GM19452 (cell line): Measurements from ENCODE around the gene DMXL2.
"Not testable (repeated sequence)": the region's sequence is repeated elsewhere in the genome, so short reads cannot be mapped to it uniquely, and the experiment has no call there.

Experiments
- ATAC-seq: cut with Tn5 transposase; IDR thresholded peaks from one replicate; pipeline ENCODE4 v1.9.1; 2021; ENCODE audit not compliant: unreplicated experiment

The DMXL2 gene

DNA sequence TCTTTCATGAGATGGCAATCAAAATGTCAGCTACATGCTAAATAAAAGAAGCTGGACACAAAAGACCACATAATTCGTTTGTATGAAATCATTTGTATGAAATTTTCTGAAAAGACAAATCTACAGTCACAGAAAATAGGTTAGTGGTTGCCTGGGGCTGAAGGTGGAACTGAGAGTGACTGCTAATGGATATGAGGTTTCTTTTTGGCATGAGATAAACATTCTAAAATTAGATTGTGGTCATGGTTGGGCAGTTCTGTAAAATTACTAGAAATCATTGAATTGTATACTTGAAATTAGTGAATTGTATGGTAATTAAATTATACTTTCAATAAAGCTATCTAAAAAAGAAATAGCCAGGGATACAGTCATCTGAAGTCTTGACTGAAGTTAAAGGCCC is 2.7 kb upstream of the DMXL2 start:
- ATAC-seq, result peak; percentile 38

DNA sequence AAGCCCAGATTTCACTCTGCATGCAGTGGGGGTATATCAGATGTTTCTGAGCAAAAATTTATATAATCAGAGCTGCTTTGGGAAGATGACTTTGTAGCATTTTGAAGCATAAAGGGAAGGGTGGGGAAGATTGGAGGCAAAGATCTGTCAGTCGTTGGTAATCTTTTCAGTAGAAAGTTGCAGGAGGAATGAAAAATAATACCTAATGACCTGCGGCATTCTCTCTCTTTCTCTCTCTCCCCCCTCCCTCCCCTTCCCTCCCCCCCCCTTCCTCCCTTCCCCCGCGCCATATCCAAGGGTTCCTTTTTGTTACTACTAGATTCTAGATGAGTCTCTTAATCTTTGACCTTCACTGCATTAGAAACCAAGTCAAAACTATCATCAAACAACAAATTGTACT is 1.5 kb upstream of the DMXL2 start:
- no peak for ATAC-seq

DNA sequence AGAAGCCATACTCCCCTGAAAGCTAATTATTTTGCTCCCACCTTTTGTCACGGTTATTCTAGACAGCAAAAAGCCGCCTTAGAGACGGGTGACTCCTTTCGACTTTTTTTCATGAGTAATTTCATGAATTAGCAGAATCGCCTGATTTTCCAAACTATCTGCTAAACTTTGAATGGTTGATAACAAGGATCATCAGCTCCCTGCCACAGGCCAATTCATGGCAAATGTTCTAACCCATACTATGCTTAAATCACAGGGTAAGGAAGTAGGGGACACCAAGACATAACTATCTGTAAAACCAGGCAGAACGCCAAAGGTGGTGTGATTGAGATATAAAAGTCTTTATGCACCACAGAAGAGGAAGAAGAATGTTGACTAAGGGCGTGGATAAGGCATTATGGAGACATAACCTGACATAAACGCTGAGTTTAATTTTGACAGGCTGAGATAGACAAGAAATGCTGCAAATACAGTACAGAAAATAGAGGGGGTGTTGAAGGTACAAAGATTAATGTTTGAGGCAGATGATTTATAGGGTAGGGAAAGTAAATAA is 891 bp upstream of the DMXL2 start:
- no peak for ATAC-seq

DNA sequence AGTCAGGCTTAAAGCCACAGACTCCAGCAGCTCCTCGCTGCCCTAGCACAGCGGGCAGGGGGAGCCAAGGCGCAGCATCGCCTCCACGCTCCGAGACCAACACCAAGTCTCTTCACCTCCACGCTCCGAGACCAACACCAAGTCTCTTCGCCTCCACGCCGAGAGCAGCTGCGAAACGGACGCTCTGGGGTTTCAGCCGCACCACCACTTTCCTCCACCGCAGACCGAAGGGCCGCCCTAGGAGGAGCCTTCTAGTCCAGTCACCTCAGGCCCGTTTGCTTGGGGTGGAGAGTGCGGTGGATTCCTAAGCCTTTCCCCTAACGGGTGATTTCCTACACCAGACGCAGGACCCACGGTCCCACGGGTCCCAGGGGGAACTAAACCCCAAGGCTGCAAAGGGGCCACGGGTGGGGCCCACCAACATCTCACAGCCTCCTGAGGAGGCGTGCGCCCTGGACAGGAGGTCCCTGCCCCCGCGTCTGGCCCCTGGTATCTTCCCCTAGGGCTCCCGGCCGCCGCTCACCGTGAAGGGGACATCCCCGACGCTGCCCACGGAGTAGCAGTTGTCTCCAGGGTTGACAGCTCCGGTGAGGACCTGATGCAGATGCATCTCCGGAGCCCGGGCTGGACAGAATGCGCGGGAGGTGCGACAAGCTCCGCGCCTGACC is 501 bp downstream of the DMXL2 start:
- peak; percentile 43 for ATAC-seq

DNA sequence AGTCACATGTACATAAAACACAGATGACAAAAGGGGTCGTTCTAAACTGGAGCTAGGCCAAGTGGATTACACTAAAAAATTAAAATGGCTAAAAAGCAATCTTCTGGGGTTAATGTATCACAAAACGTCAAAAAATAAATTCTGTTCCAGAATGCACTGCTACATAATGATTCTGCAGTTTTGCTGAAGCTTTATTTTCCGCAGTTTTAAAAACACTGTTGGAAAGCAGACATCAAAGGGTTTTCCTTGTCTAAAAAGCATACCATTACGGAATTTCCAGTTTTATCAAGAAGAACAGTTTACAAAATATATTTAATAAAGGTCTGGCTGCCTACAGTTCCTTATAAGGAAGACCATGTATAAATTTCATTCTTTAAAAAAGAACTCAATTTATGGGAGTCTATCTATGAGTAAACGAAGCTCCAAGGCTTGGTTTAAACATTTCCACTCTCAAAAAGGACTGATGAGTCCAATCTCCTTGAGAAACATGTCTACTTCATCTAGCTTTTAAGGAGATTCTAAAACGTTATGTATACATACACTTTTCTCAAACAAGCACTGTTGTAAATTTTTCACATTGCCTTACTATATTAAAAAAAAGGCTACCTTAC is 1.3 kb downstream of the DMXL2 start:
- ATAC-seq, result no peak

DNA sequence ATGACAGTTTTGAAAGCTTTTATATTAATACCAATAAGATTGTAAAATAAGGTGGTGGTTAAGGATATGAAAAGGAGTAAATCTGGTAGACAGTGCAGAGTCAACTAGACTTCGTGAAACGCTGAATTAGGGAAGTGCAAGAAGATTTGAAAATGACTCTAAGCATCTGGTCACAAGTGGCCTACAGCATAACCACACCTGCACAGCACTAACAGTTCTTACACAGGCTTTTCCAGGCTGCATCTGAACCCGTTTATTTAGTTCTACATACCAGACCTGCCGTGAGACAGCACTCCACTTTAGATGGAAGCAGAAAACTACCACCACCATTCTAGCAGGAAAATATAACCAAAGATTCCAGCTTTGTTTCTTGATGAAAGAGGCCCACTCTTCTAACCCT is 1.9 kb downstream of the DMXL2 start:
- ATAC-seq, result peak; percentile 28

DNA sequence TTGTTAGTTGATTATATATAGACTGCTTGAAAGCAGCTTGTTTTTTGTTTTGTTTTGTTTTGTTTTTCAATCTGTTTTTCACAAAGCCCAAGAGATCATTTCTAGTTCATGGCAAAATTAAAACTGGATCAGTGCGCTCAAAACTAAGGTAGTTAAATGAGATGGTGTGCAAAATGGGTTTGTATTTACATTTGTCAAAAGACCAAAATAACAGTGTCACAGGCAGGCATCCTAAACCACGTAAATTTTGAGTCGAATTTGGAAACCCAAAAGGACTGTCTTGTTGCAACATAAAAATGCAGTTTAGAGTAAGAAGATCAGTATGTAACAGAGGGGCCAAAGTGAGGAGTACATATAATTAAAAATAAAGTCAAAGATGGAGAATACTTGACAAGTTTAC is 2.4 kb downstream of the DMXL2 start:
- ATAC-seq, result no peak

DNA sequence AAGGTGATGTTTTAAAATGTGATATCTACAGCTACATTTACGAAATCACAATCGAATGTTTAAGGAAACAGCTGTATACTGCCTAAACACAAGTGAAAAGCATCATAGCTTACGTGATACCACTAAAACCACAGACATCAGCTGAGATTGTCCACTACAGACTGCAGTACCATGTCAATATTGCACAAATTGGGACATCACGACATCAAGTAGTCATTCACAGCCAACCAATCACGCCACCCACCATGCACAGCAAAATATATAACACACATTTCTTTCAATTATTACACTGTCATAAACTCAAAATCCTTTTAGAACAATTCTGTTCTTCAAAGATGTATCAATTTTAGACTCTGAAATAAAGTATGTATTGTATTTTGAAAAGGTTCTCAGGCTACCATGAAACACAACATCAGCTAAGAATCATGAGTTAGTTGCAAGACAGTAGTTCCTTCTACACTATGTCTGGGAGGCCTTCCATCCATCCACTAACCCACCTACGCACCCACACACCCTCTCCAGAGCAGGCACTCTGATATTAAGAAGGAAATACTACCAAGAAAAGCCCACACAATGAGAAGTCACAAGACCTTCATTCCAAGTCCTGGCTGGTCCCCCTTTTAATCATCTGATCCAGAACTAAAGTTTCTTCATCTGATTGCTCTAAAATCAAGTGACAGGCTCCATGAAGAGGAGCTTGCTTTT is 3.1 kb downstream of the DMXL2 start:
- ATAC-seq, result no peak

DNA sequence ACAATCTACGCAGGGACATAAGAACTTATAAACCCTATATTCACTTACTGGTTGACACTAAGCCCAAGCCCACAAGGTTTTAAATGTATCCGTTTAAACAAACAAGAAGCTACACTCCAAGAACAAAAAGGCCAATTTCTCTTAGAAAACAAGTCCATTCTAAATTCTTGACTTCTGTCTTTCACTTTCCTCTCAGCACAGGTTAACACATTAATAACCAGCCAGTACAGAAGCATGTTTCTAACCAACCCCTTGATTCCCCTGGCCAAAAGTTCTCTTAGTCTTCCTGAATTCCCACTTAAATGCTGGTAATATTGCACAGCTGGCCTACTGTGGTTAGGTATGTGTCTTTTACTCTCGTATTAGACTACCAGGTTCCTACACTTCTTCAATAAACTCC is 4.7 kb downstream of the DMXL2 start:
- no peak for ATAC-seq

DNA sequence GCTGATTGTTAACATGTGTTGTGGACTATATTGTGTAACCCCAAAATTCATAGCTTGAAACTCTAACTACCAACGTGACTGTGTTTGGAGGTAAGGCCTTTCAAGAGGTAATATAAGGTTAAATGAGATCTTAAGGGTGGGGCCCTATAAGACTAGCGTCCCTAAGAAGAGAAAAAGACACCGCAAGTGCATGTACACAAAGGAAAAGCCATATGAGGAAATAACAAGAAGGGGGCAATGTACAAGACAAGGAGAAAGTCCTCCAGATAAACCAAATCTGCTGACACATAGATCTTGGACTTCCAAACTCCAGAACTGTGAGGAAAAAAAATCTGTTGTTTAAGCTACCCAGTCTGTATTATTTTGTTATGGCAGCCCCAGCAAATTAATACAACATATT is 8.6 kb downstream of the DMXL2 start:
- no peak for ATAC-seq

DNA sequence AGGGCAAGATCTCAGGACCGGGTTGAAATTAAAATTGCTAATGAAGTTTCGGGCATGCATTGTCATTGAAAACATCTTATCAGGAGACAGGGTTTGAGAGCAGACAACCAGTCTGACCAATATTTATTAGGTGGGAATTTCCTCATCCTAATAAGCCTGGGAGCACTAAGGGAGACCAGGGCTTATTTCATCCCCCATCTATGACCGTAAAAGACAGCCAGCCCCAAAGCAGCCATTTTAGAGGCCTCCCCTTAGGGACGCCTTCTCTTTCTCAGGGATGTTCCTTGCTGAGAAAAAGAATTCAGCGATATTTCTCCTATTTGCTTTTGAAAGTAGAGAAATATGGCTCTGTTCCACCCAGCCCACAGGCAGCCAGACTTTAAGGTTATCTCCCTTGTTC is 9.9 kb downstream of the DMXL2 start:
- ATAC-seq, result not testable (repeated sequence)

DNA sequence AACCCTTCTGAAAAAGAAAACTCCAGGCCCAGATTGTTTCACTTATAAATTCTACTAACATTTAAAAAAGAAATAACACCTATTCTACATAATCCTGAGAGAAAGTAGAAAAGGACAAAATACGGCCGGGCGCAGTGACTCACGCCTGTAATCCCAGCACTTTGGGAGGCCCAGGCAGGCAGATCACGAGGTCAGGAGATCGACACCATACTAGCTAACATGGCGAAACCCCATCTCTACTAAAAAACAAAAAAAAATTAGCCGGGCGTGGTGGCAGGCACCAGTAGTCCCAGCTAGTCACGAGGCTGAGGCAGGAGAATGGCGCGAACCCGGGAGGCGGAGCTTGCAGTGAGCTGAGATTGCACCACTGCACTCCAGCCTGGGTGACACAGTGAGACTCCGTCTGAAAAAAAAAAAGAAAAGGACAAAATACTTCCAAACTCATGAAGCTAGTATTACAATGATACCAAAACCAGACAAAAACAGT is 19.1 kb downstream of the DMXL2 start:
- not testable (repeated sequence) for ATAC-seq

DNA sequence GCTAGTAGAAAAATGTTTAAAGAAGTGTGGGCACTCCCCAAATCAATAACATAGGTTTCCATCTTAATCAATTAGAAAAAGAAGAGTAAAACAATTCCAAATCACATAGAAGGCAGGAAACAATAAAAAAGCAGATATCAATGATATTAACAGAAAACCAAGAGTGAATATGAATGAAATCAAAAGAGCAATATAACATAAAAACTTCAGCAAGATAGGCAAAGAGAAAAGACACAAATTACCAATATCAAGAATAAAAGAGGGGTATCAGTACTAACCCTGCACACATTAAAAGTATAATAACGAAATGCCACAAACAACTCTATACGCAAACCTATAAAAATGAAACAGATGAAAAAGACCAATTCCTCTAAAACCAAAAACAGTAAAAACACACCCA is 19.6 kb downstream of the DMXL2 start:
- no peak for ATAC-seq

DNA sequence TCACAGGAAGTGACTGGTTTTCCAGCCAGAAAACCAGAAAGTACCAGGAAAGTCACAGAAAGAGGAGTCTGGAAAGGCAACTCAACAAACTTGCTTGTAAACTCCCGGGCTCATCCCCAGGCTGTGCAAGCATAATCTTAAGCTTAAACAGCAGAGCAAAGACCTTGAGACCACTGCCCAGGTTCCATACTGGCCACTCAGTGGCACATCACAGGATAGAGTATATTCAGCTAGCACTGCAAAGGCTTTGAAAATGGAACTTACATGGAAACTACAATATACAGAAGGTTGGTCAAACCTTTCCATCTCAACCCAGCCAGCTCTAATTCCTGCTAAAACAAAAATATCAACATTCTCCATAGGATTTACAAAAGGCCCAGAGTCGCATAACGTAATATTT is 20.1 kb downstream of the DMXL2 start:
- no peak for ATAC-seq

DNA sequence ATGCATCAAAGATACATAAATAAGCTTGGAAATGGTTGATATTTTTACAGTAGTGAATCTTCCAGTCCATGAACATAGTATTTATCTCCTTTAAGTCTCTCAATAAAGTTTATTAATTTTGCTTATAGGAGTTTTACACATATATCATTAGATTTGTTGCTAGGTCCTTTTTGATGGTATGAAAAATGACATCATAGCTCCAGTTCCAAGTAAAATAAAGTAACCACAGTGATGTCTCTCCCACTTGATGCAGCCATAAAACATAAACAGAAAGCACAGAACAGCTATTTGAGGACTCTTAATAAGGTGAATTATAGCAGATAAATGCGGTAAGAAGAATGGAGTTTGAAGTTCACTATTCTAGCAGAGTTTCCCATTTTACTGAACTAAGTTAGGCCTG is 20.8 kb downstream of the DMXL2 start:
- no peak for ATAC-seq

DNA sequence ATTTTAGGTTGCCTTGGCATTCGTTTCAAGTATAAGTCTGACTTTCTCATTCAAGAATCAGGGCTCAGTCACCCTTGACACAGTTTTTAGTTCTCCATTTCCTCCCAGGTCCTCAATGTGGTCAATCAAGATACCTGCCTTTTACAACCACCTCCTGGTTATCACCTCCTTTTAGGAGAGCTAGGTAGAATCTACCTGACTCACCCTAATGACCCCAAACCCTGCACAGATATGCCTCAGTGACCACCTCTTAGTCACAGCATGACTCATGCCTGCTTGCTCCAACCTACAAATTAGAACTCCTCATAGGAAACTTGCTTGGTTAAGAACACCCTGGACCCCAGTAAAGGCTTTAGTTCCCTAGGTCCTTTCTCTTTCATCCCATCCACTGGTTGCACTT is 22.5 kb downstream of the DMXL2 start:
- ATAC-seq, result peak; percentile 67

DNA sequence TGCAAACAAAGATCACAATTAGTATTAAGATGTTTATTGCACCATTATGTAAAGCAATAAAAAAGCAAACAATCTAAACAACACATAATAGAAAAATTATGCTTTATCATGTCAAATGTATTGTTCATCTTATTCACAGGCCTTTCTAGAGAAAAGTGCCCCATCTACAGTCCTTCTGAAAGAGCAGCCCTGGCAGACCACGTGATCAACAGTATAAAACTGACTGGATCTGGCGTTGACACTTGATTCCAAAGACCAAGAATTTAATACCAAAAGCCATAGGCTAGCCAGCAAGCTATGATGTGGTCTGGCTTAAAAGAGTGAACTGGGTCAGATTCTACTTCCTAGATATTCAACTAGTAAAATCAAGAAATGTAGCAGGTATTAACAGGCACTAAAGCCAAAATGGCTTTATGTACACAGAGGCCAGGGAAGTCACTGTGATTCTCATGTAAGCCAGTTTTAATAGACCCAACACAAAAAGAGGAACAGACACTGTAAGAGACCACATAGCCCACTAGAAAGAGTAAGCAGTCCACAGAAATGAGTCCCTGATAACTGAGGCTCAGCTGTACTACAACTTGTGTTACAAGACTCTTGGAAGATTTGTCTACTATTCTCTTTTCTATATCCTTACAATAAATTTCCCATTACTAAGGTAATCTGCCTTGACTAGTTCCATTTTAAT is 32.5 kb downstream of the DMXL2 start:
- no peak for ATAC-seq

DNA sequence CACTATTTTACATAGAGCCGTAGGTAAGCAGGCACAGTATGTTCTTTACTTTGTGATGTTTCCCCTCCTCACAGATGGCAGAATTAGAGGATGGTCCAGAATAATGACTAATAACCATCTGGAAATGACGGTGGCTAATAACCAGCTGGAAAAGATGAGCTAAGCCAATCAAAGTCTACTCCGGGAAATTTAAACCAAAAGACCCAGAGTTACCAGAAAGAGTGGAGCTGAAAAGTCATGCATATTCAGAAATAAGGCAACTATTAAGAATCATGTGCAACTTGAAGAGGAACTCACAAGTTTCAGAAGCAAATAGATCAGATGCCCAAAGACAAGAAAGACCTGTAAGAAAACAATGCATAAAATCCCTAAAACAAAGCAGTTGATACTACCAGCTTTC is 33.6 kb downstream of the DMXL2 start:
- no peak for ATAC-seq

DNA sequence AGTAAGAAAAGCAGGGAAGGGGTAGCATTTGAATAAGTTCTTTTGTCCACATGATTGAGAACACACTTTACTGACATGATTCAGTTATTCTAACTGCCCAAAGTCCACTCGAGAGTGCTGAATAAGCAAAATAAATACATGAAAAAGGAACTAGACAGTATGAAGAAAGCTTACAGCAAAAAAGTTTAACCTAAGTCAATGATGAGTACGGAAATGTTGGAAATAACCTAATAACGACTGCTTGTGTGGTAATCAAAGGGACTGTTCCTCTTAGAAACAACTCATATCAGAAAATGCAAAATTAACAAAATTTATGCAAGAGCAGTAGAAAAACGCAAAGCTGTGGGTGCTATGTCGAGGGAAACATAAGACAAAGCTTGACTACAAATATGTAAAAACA is 36.6 kb downstream of the DMXL2 start:
- ATAC-seq, result no peak

DNA sequence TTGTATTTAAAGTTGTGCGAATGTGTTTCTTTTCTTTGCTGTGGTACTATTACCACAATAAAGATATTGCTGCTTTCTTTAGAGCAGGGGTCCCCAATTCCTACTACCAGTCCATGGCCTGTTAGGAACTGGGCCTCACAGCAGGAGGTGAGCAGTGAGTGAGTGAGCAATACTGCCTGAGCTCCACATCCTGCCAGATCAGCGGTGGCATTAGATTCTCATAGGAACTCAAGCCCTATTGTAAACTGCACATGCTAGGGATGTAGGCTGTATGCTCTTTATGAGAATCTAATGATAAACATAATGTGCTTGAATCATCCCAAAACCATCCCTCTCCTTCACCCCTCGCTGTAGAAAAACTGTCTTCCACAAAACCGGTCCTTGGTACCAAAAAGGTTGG is 41.6 kb downstream of the DMXL2 start:
- ATAC-seq, result no peak

DNA sequence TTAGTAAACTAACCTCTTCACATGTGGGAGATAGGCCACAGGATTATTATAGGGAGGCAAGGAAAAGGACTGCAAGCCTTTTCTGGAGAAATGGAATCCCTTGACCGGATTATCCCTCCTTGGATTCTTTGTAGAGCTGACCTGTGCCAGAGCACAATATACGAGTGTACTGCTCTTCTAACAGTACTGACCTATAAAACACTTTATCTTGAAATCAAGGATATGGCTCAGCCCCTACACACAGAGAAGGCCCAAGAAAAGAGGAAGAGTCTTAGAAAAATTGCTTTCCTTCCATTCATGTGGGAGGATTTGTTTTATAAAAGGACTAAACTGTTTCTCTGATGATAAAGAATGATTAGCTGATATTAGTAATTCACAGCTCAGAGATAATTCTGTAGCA is 42.2 kb downstream of the DMXL2 start:
- no peak for ATAC-seq
